K562 (cell line): ENCODE data around the gene BSPRY. TPM values are rescaled to one million over a fixed set of nuclear protein-coding genes. Genes with fewer than 3 reads are reported as not detected.

Experiments
- ATAC-seq: fragments of 200-7000 bp; cut with Tn5 transposase; 3 replicates; pipeline ENCODE4 v1.9.1; 2020; ENCODE audit warnings: moderate library complexity
- BruUV-seq: library from RNA; stranded (reverse); fragments of 400-500 nt; replicated peaks from 2 replicates; lab custom pipeline; 2021; lab: Mats Ljungman, UMichigan
- CTCF ChIA-PET: fragments of 300-600 bp; formaldehyde crosslinking; extraction: SDS; loops from one replicate; lab custom pipeline; 2021; ENCODE audit warnings: low intra/inter-chr PET ratio; lab: Yijun Ruan, JAX
- POLR2A ChIA-PET: fragments of 300-600, 350-650 bp; sonication (Branson Sonifier 250); formaldehyde crosslinking; extraction: SDS; loops from one replicate; lab custom pipeline; 2021; ENCODE audit warnings: antibody characterized with exemption, inconsistent platforms; lab: Yijun Ruan, JAX
- DNase-seq, 4 experiments: peaks; one replicate each; pipeline versions ENCODE4 v3.0.0 to v3.0.0-alpha.2; 2011 to 2018; ENCODE audit warnings: low spot score in 3 of 4, mixed read lengths in 3 of 4; ENCODE audit errors: extremely low read depth in 1 of 4
- FAIRE-seq: peaks from 2 replicates; lab custom pipeline; 2011; peaks lifted over from hg19 to GRCh38; lab: Jason Lieb, UNC
- H2AFZ ChIP-seq: 2 replicates; pipeline ENCODE4 v1.6.0; 2011; ENCODE audit warnings: low read depth, low read length, control low read depth, inconsistent platforms
- H3K27ac ChIP-seq: fragments of 200-600 bp; 3 replicates; pipeline ENCODE4 v1.8.0; 2011; ENCODE audit warnings: low read depth, mild to moderate bottlenecking, control low read depth, inconsistent platforms, low read length, moderate library complexity, mixed read lengths; ENCODE audit errors: extremely low read depth
- H3K27me3 ChIP-seq, 2 experiments: fragments of 300-600 bp in 1 of 2; 2 replicates in 1 of 2; 3 replicates in 1 of 2; pipeline versions ENCODE4 v1.6.0 to v1.8.0; 2011; ENCODE audit warnings: inconsistent platforms in 2 of 2, low read length in 2 of 2, mild to moderate bottlenecking in 1 of 2, mixed read lengths in 1 of 2, moderate library complexity in 1 of 2; ENCODE audit not compliant: control insufficient read depth in 2 of 2, insufficient read depth in 2 of 2
- H3K36me3 ChIP-seq: fragments of 300-600 bp; 3 replicates; pipeline ENCODE4 v1.8.0; 2011; ENCODE audit warnings: mild to moderate bottlenecking, low read length, inconsistent platforms; ENCODE audit not compliant: control insufficient read depth, insufficient read depth
- H3K4me1 ChIP-seq, 2 experiments: fragments of 200-600 bp in 1 of 2; replicated peaks in 1 of 2; 2 replicates in 1 of 2; 3 replicates in 1 of 2; pipeline versions ENCODE4 v1.5.1 to v1.8.0; 2011; ENCODE audit warnings: inconsistent platforms in 2 of 2, low read length in 2 of 2, mild to moderate bottlenecking in 1 of 2, mixed read lengths in 1 of 2, moderate library complexity in 1 of 2; ENCODE audit not compliant: control insufficient read depth in 2 of 2, insufficient read depth in 2 of 2
- H3K4me2 ChIP-seq: 2 replicates; pipeline ENCODE4 v1.6.1; 2011; ENCODE audit warnings: low read length, control low read depth, inconsistent platforms, mixed read lengths; ENCODE audit not compliant: insufficient read depth
- H3K4me3 ChIP-seq: fragments of 200-600 bp; sonication (generic), shearing (Covaris generic); 2 replicates; pipeline ENCODE4 v1.5.1; 2016; ENCODE audit warnings: control low read depth, inconsistent platforms
- H3K79me2 ChIP-seq: fragments of 200-600 bp; 3 replicates; pipeline ENCODE4 v1.8.0; 2011; ENCODE audit warnings: low read length, inconsistent platforms; ENCODE audit not compliant: control insufficient read depth, insufficient read depth
- H3K9ac ChIP-seq, 2 experiments: 2 replicates each; pipeline versions ENCODE4 v1.6.0 to v1.6.1; 2011; ENCODE audit warnings: low read depth in 2 of 2, low read length in 2 of 2, control low read depth in 1 of 2, inconsistent platforms in 1 of 2, mild to moderate bottlenecking in 1 of 2, mixed read lengths in 1 of 2; ENCODE audit not compliant: insufficient read depth in 1 of 2
- H3K9me1 ChIP-seq: one replicate; pipeline ENCODE4 v1.6.0; 2011; ENCODE audit warnings: inconsistent platforms, mild to moderate bottlenecking, low read length, moderate library complexity; ENCODE audit not compliant: control insufficient read depth, insufficient read depth
- H3K9me3 ChIP-seq: replicated peaks from 2 replicates; pipeline ENCODE4 v1.5.1; 2011; ENCODE audit warnings: low read depth, low read length, inconsistent platforms; ENCODE audit not compliant: control insufficient read depth, insufficient read depth
- H4K20me1 ChIP-seq: replicated peaks from 2 replicates; pipeline ENCODE4 v1.6.1; 2011; ENCODE audit warnings: low read length, inconsistent platforms, mixed read lengths; ENCODE audit not compliant: control insufficient read depth, insufficient read depth
- E2F3 ChIP-seq: fragments of 250-450 bp; sonication (Bioruptor Pico); IDR thresholded peaks from 2 replicates; pipeline ENCODE4 v1.4.0; 2020; ENCODE audit warnings: mild to moderate bottlenecking
- GABPA ChIP-seq: fragments of 200-800 bp; sonication (Bioruptor generic); conservative IDR thresholded peaks from 2 replicates; pipeline ENCODE4 v1.6.1; 2016; ENCODE audit warnings: low read depth, missing genetic modification characterization, missing compliant biosample characterization
- HIVEP1 ChIP-seq: fragments of 250-450 bp; sonication (Bioruptor Pico); IDR thresholded peaks from 2 replicates; pipeline ENCODE4 v1.4.0; 2020; ENCODE audit warnings: mild to moderate bottlenecking
- POLR3G ChIP-seq: IDR thresholded peaks from 2 replicates; pipeline ENCODE4 v1.6.1; 2011; ENCODE audit not compliant: insufficient read length, insufficient replicate concordance; ENCODE audit errors: extremely low read depth
- ZKSCAN8 ChIP-seq: fragments of 200-800 bp; sonication (Bioruptor generic); IDR thresholded peaks from 2 replicates; pipeline ENCODE4 v1.6.1; 2016; ENCODE audit warnings: missing genetic modification characterization, missing compliant biosample characterization
- ZSCAN32 ChIP-seq: fragments of 450-650 bp; formaldehyde crosslinking; IDR thresholded peaks from 2 replicates; pipeline ENCODE4 v1.4.0; 2020; ENCODE audit warnings: mild to moderate bottlenecking, moderate library complexity
- WGBS: fragments of 100-300 bp; shearing (Covaris generic); methylation state at CpG from one replicate; pipeline ENCODE4 v1.1.6; 2016; ENCODE audit warnings: low coverage, mixed read lengths; ENCODE audit not compliant: insufficient coverage; ENCODE audit errors: missing lambda C conversion rate; 5-methylcytosine and 5-hydroxymethylcytosine counted together
- in situ Hi-C: fragments of 300-500 bp; cut with MboI; formaldehyde crosslinking; loops from 4 replicates; pipeline ENCODE4 v1.15.0; 2018; ENCODE audit warnings: inconsistent platforms, mixed read lengths
- intact Hi-C: fragments of 100-400 bp; cut with micrococcal nuclease; formaldehyde crosslinking; loops from 2 replicates; pipeline ENCODE4 v1.14.2; 2022
- polyA plus RNA-seq, 8 experiments: library from polyadenylated mRNA; depleted of rRNA in 4 of 8; stranded (reverse) in 5 of 8; unstranded in 3 of 8; fragments of >200 nt; fragmentation: Nextera tagmentation in 2 of 8; fragmentation: Illumina TruSeq in 1 of 8; extraction: Ambion mirVana in 2 of 8; extraction: Trizol in 1 of 8; gene quantifications; 2 replicates each; pipeline versions ENCODE4 v1.2.1 to v1.2.3, GENCODE V29; 2011 to 2014; ENCODE audit warnings: inconsistent platforms in 1 of 8, missing spikeins in 1 of 8
- total RNA-seq, 7 experiments: library from RNA; depleted of rRNA in 6 of 7; stranded (reverse); fragments of >200 nt in 6 of 7; fragmentation: Illumina TruSeq in 2 of 7; extraction: Trizol in 2 of 7; gene quantifications; 2 replicates each; pipeline versions ENCODE4 v1.2.1 to v1.2.3, GENCODE V29; 2011 to 2021; ENCODE audit warnings: low replicate concordance in 1 of 7
- TF ChIP-seq, protein P1 (sequence below): fragments of 450-650 bp; formaldehyde crosslinking; IDR thresholded peaks from 2 replicates; pipeline ENCODE4 v1.4.0; 2020; ENCODE audit warnings: mild to moderate bottlenecking
- TF ChIP-seq, protein P2 (sequence below): fragments of 250-450 bp; sonication (Bioruptor Pico); IDR thresholded peaks from 2 replicates; pipeline ENCODE4 v1.4.0; 2020; ENCODE audit warnings: mild to moderate bottlenecking, moderate library complexity, borderline replicate concordance
- TF ChIP-seq, protein P3 (sequence below): fragments of 450-650 bp; IDR thresholded peaks from 2 replicates; pipeline ENCODE4 v1.6.1; 2017; ENCODE audit warnings: antibody characterized with exemption, mild to moderate bottlenecking
- TF ChIP-seq, protein P4 (sequence below): fragments of 450-650 bp; formaldehyde crosslinking; IDR thresholded peaks from 2 replicates; pipeline ENCODE4 v1.4.0; 2022; ENCODE audit warnings: missing genetic modification characterization
- TF ChIP-seq, protein P5 (sequence below), 2 experiments: fragments of 450-650 bp in 1 of 2; sonication (generic) in 1 of 2; formaldehyde crosslinking; conservative IDR thresholded peaks; 2 replicates each; pipeline versions ENCODE4 v1.4.0 to v1.8.1; 2020 to 2022; ENCODE audit warnings: mild to moderate bottlenecking in 1 of 2, missing genetic modification reagents in 1 of 2

Gene BSPRY
- total and polyA plus RNA-seq, 9 of the 15 experiments (the other 6 are each of a cell fraction or from before 2014, with no cell fraction given) = 0.07 to 0.67 (median 0.18) TPM

DNA sequence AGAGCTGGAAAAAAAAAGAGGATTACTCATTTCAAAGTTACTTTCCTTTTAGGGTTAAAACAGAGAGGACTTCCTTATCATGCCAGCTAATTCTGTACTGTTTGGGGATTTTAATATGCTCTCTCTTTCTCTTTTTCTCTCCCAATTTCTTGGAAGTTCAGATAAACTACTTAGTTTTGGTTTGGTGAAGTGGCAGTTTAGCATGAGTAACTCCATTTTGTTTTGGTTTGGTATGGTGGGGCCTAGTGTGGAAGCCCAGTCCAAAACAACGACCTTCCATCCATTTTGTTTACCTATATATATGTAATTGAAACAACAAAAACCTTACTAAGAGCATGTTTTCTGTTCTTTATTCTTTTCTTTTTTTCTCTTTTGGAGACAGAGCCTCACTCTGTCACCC lies 3.7 kb upstream of the BSPRY start:
- POLR2A ChIA-PET = interaction anchor here (1.1 kb wide), 1 partner anchor 21 kb away, joined by 4 read pairs; no protein-coding TSS in a partner anchor
- H3K27me3 ChIP-seq = no peaks in the 10 kb centered on the region
- H3K4me2 ChIP-seq = no peak overlapping the region
- ATAC-seq (no peak), DNase-seq (no peak), FAIRE-seq (no peak)
- no peaks in the 10 kb centered on the region for H4K20me1 ChIP-seq
- no peaks in the 10 kb centered on the region for H3K36me3 ChIP-seq
- H3K9me1 ChIP-seq = no peaks in the 10 kb centered on the region
- no peak overlapping the region; the same call in 1 of the 2 replicates for H2AFZ ChIP-seq
- in situ Hi-C loops = no loop called here
- WGBS = 26% methylated on average over 1 of the region's 1 CpG
- CTCF ChIA-PET = no interaction called here
- no peak overlapping the region for H3K27ac ChIP-seq
- no peaks in the 10 kb centered on the region for H3K79me2 ChIP-seq
- no peak overlapping the region for H3K4me3 ChIP-seq
- no peak overlapping the region for H3K9ac ChIP-seq
- no TSS peak for BruUV-seq
- peaks cover 15% of the 10 kb centered on the region in 2 experiments; a peak in 4 of 5 replicates for H3K4me1 ChIP-seq
- H3K9me3 ChIP-seq = no peaks in the 10 kb centered on the region
- intact Hi-C loops = no loop called here
- peak; percentile 94 for TF ChIP-seq HIVEP1 (CRISPR knock-in tag)
- peak; percentile 85 for TF ChIP-seq E2F3 (CRISPR knock-in tag)
- TF ChIP-seq, protein P1, sequence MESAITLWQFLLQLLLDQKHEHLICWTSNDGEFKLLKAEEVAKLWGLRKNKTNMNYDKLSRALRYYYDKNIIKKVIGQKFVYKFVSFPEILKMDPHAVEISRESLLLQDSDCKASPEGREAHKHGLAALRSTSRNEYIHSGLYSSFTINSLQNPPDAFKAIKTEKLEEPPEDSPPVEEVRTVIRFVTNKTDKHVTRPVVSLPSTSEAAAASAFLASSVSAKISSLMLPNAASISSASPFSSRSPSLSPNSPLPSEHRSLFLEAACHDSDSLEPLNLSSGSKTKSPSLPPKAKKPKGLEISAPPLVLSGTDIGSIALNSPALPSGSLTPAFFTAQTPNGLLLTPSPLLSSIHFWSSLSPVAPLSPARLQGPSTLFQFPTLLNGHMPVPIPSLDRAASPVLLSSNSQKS (CRISPR knock-in tag) = 0 out of 2 replicates have a peak, but pooled peaks have one; percentile 60
- TF ChIP-seq, protein P2, sequence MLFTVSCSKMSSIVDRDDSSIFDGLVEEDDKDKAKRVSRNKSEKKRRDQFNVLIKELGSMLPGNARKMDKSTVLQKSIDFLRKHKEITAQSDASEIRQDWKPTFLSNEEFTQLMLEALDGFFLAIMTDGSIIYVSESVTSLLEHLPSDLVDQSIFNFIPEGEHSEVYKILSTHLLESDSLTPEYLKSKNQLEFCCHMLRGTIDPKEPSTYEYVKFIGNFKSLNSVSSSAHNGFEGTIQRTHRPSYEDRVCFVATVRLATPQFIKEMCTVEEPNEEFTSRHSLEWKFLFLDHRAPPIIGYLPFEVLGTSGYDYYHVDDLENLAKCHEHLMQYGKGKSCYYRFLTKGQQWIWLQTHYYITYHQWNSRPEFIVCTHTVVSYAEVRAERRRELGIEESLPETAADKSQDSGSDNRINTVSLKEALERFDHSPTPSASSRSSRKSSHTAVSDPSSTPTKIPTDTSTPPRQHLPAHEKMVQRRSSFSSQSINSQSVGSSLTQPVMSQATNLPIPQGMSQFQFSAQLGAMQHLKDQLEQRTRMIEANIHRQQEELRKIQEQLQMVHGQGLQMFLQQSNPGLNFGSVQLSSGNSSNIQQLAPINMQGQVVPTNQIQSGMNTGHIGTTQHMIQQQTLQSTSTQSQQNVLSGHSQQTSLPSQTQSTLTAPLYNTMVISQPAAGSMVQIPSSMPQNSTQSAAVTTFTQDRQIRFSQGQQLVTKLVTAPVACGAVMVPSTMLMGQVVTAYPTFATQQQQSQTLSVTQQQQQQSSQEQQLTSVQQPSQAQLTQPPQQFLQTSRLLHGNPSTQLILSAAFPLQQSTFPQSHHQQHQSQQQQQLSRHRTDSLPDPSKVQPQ (CRISPR knock-in tag) = peak; percentile 53; the same call in 1 of the 2 replicates
- TF ChIP-seq ZSCAN32 = peak; percentile 66; the same call in 1 of the 2 replicates
- peak; percentile 81 for TF ChIP-seq ZKSCAN8 (CRISPR knock-in tag)
- TF ChIP-seq, protein P3, sequence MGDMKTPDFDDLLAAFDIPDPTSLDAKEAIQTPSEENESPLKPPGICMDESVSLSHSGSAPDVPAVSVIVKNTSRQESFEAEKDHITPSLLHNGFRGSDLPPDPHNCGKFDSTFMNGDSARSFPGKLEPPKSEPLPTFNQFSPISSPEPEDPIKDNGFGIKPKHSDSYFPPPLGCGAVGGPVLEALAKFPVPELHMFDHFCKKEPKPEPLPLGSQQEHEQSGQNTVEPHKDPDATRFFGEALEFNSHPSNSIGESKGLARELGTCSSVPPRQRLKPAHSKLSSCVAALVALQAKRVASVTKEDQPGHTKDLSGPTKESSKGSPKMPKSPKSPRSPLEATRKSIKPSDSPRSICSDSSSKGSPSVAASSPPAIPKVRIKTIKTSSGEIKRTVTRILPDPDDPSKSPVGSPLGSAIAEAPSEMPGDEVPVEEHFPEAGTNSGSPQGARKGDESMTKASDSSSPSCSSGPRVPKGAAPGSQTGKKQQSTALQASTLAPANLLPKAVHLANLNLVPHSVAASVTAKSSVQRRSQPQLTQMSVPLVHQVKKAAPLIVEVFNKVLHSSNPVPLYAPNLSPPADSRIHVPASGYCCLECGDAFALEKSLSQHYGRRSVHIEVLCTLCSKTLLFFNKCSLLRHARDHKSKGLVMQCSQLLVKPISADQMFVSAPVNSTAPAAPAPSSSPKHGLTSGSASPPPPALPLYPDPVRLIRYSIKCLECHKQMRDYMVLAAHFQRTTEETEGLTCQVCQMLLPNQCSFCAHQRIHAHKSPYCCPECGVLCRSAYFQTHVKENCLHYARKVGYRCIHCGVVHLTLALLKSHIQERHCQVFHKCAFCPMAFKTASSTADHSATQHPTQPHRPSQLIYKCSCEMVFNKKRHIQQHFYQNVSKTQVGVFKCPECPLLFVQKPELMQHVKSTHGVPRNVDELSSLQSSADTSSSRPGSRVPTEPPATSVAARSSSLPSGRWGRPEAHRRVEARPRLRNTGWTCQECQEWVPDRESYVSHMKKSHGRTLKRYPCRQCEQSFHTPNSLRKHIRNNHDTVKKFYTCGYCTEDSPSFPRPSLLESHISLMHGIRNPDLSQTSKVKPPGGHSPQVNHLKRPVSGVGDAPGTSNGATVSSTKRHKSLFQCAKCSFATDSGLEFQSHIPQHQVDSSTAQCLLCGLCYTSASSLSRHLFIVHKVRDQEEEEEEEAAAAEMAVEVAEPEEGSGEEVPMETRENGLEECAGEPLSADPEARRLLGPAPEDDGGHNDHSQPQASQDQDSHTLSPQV = peak; percentile 98
- TF ChIP-seq POLR3G = no peak
- TF ChIP-seq, protein P4, sequence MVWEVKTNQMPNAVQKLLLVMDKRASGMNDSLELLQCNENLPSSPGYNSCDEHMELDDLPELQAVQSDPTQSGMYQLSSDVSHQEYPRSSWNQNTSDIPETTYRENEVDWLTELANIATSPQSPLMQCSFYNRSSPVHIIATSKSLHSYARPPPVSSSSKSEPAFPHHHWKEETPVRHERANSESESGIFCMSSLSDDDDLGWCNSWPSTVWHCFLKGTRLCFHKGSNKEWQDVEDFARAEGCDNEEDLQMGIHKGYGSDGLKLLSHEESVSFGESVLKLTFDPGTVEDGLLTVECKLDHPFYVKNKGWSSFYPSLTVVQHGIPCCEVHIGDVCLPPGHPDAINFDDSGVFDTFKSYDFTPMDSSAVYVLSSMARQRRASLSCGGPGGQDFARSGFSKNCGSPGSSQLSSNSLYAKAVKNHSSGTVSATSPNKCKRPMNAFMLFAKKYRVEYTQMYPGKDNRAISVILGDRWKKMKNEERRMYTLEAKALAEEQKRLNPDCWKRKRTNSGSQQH = 0 out of 2 replicates have a peak, but pooled peaks have one; percentile 11
- 0 out of 2 replicates have a peak, but pooled peaks have one; percentile 19 for TF ChIP-seq GABPA (tag)
- TF ChIP-seq, protein P5, sequence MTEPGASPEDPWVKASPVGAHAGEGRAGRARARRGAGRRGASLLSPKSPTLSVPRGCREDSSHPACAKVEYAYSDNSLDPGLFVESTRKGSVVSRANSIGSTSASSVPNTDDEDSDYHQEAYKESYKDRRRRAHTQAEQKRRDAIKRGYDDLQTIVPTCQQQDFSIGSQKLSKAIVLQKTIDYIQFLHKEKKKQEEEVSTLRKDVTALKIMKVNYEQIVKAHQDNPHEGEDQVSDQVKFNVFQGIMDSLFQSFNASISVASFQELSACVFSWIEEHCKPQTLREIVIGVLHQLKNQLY (CRISPR knock-in tag; conservative IDR thresholded peaks at IDR 0.05) = no peak
